HG03469 (cell line): ENCODE measurements around the gene CELF2.
A peak's percentile ranks its signal among the peaks of the same experiment; 100 is the strongest.

ENCODE experiments used
- ATAC-seq: cut with Tn5 transposase; IDR thresholded peaks from one replicate; pipeline ENCODE4 v1.9.1; 2021; ENCODE audit warnings: mild to moderate bottlenecking, moderate library complexity, moderate number of reproducible peaks; ENCODE audit not compliant: unreplicated experiment

The CELF2 gene

DNA sequence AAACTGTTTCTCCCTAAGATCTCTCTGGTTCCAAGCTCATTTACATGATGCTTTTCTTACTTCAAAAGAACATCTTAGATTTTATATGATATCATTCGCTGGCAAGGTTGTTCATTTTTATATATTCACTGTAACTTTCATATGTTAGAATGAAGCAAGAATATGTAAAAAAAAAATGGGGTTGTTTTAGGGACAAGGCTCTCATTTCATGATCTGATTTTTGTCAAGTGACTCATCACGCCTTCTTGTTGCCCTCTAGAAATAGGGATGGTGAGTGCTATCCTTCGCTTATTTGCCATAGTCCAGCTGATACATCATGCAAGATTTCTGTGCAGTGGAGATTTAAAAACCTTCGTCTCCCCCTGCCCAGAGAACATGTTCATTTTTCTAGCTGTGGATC, 14.0 kb upstream of the CELF2 start:
- ATAC-seq = no peak

- ATAC-seq = no peak
Measured at GRCh38 chr10:11004144-11005077, 13.3 kb upstream of the CELF2 start.

GRCh38 chr10:11005725-11006427, 11.8 kb upstream of the CELF2 start:
- ATAC-seq = no peak

- no peak for ATAC-seq
Measured at GRCh38 chr10:11006428-11006825, 11.2 kb upstream of the CELF2 start.

DNA sequence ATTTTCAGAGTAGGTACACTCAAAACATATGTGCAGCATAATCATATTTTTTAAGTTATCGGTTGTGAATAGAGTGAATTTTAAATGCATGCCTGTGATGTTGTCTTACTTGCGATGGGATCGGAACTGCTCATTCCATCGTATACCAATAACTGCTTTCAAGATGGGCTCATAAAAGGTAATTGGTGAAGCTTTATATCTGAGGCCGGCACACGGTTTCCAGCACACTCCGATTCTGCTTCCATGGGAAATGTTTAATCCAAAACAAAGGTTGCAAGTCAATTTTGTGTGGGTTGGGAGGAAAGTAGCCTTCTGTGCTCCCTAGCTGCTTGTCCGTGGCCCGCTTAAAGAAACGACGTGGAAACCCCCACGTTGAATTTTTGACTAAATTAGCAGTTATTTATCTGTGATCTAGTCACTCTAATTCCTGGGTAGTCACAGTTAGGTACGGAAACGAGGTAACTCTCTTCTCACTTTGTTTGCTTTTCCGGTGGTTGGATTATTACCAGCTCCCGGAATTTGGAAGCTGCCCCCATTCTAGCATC, 10.1 kb upstream of the CELF2 start:
- no peak for ATAC-seq

- ATAC-seq = no peak
Measured at GRCh38 chr10:11009471-11010308, 8.0 kb upstream of the CELF2 start.

DNA sequence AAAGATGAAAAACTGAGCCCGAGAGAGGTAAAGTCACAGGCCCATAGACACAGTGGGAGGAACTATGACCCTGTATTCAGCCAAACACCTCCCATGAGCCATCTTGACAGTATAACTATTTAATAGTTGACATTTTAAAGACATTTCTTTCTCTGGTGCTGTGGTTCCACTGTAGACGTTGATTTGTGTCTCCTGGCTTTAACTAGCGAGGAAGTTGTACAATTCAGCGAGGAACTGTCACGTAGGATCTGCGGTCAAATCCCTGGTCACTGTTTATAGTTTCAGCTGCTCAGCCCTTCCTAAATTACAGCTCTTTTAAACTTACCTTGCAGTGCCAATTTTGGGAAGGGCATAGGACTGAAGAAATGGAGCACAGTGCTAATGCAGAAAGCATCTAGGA, 7.1 kb upstream of the CELF2 start:
- ATAC-seq = no peak

- ATAC-seq = no peak
Measured at GRCh38 chr10:11011436-11011835, 6.2 kb upstream of the CELF2 start.

DNA sequence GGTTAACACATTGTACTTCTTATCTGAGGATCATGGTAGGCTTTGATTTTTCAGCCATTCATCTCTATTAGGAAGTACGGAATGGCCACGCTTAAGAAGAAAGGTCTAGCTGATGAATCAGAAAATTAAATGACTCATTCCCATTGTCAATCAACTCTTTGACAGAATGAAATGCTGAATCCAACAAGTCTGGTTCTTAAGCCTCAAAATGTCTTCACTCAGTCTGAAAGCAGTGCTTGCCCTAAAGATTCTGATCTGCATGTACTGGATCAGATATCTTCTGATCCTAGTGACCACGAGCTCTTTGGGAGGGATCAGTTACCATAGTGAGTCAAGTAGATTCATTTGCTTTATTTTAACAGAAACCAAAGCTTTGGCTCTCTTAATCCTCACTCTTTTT, 5.7 kb upstream of the CELF2 start:
- ATAC-seq = no peak

GRCh38 chr10:11012421-11013295, 5.0 kb upstream of the CELF2 start:
- no peak for ATAC-seq

DNA sequence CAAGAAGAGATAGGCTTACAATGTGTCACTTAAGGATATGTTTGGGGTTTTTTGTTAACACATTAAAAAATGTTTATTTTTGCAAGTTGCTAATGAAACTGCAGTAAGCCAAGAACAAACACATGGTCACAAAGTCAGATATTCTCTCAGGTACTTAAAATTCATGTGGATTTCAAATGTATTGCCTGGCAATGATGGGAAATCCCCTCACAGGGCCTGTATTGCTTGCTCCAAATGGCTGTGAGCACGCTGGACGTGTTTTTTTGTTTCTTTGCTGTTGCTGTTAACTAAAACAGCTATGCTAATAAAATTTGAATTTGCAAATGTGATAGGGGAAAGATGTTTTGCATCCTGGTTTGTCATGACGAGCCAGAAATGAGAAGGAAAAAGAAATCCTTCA, 3.8 kb upstream of the CELF2 start:
- ATAC-seq = no peak

GRCh38 chr10:11014671-11015445, 2.8 kb upstream of the CELF2 start:
- no peak for ATAC-seq

DNA sequence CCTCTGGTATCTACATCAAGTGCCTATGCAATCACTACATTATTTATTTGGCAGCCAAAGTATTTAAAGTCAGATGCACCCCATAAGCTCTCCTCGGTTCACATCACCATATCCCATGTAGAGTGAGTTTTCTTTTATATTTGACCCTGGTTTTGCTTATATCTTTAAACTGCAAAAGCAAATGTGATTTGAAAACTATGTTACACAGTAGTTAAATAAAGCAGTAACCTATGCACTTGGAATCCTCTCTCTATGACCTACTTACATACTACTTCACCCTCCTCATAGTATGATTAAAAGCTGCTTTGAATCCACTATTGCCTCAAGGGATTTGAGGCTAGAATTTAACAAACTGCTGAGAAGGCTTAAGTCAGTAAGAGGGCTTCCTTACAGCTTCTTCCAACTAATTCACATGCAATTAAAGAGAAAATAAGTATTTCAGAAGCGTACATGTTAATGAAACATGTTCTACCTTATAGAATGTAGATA, 2.2 kb upstream of the CELF2 start:
- ATAC-seq = no peak

DNA sequence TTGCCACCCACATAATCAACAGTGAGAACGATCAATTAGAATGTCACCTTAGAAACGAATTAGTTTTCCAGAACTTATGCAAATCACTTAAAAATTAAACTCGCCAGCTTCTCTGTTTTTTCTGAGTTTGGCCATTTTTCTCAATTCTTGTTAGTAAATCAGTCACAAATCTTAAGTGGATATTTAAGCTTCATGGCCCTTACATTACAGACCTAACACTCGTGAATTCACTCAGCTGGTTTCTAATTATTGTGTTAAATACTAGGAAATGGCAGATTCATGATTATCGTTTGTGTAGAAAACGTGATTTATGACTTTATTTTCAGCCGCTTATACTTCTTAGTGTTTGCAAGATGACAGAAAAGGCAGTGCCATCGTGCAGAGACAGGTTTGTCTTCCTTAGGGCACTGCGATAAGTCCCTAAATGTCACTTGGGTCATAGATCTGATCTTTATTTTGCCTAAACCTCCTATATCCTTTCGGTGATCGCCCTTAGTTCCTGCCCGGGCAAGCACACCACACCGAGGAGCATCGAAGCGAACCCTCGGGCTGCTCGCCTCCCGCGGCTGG, 587 bp upstream of the CELF2 start:
- ATAC-seq = peak; percentile 37

DNA sequence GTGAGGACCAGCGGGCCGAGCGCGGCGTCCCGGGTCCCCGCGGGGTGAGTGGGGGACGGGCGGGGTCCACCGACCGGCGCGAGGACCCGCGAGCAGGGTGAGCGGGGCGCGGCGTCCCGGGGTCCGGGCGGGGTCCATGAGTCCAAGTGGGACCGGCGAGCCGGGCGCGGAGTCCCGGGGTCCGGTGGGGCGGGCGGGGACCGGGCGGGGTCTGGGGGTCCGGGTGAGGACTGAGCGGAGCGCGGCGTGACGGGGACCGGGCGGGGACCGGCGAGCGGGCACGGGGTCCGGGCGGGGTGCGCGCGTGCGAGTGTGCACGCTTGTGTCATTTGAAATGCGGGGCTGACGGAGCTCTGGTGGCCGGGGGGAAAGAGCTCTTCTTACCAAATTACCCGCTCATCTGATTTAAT, 765 bp downstream of the CELF2 start:
- no peak for ATAC-seq

DNA sequence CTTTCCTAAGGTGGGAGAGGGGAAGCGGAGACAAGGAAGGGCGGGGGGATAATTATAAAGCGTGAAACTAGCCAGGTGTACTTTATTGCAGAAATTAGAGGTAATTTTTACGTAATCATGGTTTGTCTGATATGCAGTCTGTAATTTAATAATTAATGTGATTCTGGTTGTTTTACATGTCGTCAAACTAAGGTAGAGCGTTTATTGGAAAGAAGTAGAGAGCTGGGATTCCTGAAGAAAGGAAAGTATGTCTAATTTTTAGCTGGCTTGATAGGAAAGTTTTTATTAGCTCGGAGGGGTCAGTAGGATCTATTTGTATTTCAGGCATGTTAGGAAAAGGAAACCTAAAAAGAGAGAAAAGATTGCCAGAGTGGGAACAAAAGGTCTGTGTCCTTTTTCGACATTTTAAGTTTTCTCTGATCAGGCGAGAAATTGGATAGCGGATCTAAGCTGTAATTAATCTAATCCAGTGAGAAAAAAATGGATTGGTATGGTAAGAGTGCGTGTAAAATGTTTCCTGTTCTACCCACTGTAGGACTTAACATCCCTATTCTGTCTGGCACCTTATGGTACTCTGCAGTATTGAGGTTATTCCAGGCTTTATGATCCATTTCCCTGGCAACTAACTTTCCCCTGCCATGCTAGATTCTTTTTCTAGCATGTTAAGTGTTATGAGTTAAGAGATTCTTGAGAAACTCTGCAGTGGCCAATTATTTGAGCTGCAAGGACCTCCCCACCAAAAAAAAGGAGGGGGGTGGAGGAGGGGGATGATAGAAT, 1.4 kb downstream of the CELF2 start:
- ATAC-seq = no peak

DNA sequence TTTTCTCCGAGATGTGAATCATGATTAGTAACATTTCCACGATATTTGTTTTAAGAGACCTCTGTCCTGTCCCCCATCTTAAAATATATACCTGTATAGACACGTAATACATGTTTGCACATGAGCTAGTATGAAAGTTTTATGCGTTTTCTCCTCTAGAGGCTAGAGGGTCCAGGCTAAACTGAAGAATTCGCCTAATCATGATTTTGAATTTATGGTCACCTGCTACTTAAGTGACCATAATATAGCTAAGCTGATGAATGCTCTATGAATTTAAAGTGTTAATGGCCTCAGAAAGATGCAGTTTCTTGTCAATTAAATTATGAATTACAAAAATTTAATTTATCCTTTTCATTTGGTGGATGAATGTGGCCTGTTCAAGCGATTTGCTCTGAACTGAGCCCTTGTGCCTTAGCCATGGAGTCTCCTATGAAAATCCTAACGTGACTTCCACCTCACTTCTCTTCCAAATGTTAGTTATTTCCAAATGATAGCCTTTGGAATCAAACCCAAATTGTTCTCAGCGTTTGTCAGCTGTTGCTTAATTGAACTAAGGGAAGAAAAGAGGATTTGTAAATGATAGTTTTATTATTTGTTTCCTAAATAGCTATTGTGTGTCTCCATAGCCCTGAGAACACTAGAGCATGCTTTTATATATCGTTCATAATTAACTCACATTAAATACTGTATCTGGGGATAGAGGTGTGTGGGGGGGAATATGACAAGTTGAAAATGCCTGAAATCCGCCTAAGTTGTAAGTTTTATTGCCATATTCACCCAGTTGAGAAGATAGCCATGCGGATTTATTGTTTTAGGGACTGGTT, 2.3 kb downstream of the CELF2 start:
- ATAC-seq = no peak
